HG03025 (cell line): Measurements from ENCODE around the gene TMEM30A.

Source experiments
- ATAC-seq: cut with Tn5 transposase; IDR thresholded peaks from one replicate; pipeline ENCODE4 v1.9.1; 2021; ENCODE audit warnings: mild to moderate bottlenecking, moderate library complexity; ENCODE audit not compliant: unreplicated experiment, low FRiP score

Gene TMEM30A

DNA sequence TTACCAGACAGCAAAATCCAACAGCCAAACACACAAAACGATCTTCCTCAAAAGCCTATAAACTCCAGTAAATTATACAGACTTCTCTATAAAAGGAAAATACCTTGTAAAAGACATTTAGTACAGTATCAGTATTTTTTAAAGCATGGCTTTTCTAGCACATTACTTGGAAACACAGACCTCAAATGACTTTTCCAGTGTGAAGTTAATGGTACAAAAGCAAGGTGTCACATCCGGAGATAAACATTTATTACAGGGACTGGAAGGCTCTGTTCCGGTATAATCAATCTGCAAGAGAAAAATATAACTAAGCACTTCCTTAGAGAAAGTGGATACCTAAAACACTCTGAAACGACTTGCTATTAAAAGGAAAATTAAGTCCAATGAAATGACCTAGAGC lies 17.1 kb downstream of the TMEM30A start:
- no peak for ATAC-seq

DNA sequence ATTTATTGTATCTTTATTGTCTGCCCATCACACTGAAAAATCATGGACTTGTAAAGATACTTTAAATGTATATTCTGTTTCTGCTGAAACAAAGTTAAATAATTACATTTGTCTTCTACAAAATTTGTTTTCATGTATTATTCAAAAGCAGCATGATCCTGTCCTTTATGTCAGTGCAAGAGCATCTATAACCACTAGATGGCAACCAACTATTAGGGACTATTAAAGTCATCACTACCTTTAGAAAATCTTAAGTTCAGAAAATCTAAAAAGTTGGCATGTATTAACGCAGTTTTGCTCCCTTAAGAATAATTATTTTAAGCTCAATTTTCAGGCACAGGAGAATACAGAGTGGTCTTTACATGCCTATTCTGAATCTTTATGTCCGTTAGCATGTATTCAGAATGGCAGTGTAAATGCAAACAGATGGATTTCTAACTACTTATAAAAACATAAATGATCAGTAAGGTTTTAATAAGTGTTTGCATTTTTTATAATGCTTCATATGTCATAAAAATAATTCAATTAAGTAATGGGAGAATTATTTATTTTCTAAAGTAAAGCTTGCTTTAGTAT lies 17.8 kb downstream of the TMEM30A start:
- ATAC-seq = peak; percentile 77

DNA sequence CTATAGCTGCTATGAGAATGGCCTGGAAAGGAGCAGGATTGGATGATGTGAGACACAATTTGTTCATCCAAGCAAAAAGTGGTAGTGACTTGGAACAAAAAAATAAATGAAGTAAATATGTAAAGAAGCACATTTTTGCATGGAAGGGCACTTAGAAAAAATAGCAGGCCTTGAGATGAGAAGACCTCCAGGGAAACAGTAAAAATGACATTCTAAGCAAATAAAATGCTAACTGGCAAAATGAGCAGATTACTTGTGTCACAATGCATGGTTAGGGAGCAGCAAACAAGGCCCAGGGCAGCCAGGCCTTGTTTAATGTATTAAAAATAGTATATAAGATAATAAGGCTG lies 21.2 kb downstream of the TMEM30A start:
- ATAC-seq = no peak

DNA sequence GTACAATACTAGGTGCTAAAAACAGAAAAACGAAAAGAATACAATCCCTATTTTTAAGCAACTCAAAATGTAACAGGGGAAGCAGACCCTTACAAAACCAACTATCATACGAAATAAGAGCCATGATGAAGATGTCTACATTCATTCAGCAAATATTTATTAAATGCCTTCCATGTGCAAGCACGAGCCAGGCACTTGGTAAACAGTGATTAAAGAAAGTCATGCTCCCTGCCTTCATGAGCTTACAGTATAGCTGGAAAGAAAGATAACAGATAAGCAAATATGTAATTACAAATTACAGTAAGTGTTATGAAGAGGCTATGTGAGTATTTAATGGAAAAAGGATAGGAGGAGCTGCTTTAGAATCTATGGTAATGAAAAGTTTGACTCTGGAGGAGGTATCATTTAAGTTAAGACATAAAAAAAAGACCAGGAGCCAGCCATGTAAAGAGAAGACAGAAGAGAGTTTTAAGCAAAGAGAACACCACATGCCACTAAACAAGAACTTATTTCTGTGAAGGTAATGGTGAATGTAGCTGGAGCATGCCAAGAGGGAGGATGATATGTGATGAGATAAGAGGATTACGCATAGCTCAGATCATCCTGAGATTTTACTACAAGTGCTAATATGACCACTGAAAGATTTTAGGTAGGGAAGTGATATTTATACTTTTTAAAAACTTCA lies 21.7 kb downstream of the TMEM30A start:
- no peak for ATAC-seq

DNA sequence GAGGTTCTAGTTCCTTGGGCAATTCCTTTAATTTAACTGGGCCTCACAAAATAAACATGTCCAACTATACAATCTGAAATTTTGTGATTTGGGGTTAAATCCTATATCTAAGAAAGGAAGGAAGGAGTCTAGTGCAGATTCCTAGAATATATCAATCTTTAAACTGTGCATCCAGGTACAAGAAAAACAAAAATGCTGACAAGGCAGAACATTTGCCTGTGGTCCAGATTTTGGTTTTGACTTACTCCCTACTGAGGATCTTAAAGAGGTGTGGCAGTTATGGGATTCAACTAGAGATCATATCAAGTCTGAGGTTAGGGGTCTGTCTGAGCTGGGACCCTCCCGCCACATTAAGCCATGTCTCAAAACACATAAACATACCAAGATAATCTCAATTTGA lies 23.3 kb downstream of the TMEM30A start:
- no peak for ATAC-seq

DNA sequence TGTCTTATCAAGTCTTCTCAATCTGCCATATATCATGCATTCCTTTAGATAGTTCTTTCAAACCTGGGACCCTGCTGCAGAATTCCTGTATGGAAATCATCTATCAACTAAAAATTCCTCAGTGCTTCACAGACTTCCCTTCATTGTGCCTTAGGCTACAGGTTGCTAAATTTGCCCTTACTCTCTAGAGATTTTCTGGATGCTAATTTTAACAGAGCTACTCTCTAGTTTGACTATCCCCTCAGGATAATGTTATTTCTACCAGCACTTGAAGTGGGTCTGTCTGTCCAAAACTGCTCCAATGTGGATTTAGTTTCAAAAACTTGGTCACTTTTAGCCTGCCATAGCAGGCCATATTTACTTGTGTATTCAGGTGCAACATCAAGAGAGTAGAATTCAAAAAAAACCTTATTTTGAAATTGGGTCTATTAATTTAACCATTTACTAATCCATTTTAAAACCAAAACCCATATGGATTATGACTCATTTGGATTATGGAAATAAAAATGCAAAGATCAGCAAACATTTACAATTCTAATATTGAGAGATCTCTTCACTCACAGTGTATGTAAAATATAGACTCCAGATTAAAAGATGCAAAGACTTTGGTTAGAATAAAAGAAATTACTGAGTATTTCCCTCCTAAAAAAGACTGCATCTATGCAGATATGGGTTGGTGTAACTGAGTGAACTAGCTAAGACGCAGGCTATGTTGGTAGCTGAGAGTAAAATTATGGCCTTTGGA lies 27.1 kb downstream of the TMEM30A start:
- no peak for ATAC-seq

DNA sequence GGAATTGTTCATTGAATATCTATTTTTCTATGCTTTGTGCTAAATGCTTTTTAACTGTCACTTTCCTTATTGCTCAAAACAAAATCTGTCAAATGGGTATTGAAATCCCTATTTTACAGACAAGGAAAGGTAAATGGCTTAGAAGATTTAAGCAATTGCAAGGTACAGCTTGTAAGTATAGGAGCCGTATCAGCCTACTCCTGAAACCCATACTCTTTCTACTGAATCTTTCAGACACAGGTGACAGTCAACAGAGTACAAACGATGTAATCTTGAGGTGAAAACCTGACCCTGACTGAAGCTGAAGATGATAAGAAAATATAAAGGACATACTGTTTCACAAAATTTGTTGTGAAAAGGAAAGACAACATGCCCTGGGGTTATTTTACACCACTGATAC lies 34.0 kb downstream of the TMEM30A start:
- no peak for ATAC-seq

DNA sequence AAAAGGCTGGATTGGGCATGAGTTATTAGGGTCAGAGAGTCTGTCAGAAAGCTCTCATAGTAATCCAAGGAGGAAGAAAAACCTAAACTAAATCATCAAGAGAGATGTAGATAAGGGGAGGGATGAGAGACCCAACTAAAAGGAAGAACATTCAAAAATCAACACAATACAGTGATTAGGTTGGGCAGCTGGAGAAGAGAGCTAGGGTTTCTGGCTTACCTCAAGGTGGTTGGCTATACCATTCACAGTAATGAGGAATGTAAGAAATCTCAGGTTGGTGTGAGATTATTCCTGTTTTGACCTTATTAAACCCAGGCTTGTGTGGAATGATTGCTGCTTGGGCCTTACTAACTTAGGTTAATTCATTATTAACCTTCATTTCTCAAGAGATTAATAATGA lies 34.8 kb downstream of the TMEM30A start:
- ATAC-seq = no peak

DNA sequence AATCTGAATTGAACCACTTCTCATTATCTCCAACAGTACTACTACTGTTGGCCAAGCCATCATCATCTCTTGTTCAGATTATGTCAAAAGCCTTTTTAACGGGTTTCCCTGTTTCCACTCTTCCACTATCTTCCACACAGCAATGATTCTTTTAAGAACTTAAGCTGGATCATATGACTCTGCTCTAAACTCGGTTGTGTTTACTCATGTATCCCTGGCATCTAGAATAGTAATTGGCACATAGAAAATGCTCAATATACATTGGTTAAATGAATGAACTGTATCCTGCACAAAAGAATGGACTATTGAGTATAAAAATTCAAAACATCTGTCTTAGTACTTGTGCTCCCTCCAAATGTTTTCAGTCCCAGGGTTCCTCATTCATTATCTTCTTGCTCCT lies 38.2 kb downstream of the TMEM30A start:
- ATAC-seq = no peak

DNA sequence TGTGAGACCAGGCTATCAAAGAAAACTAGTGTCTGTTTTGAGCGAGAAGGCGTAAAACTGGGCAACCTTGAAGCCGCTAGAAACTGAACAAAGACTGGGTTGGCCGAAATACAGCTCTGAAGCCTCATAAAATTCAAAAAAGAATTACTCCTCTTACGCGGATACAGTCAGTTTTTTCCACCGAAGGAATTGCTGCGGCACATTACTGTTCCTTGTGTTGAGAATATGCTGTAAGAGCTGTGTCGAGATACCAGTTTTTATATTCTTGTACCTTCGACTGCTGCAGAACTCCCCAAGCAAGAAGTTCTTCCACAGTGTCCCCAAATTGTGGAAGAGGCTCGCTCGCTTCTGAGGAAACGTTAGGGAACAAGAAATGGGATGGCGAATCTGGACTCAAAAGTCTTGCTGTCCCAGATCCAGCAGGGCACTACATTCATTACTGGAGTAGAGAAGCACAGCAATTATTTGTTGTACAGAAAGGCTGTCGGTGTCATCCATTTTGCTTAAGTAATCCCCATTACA lies 40.5 kb downstream of the TMEM30A start:
- peak; percentile 1 for ATAC-seq

DNA sequence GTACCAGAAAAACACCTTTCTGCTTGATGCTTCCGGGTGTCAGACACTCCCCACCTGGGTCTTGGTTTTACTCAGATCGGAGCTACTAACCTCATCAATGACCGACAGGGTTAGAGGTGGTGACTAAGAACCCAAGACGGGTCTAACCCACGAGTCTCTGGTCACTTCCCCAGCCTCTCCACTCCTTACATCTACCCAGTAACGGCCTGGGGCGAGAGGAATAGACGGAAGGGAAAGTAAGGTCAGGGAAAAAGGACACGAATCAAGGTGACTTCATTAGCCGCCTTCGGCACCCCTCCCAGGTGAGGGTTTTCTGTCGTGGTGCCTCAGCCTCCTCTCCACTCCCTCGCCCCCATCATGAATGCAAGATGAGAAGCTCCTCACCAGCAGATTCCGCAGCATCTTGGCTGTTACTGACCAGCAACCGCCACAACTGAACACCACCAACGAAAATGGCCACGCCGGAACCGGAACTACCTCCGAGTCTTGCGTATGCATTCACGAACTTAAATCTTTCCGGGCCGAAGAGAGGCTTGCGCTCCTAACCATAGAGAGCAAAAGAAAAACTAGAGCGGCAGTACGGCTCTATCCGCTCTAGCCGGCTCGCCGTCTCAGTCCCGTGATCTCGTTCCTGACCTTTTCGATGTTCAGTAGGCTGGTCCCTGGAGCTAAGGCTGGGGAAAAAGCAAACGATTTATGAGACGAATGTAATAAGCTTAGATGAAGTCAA lies 41.1 kb downstream of the TMEM30A start, which contains the start of gene COX7A2:
Gene COX7A2, minus strand, starts transcription at position 469 of the 730 bp plus-strand sequence. Its CDS starts 67 bp downstream, at position 402.
- peak; percentile 97 for ATAC-seq

DNA sequence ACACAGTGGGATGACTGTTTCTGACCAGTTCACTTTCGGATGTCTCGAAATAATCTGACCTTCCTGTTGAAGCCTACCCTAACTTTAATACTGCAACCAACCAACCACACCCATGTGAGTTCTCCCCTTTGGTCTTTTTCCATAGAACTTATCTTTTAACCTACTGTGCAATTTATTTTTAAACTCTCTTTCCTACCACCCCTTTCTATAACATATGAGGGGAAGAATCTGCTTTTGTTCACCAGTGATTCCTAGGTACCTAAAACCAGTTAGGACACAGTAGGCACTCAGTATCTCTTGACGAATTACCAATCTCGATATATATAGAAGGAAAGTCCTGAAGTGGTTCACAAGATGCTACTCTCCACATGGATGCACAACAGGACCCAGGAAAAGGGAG lies 48.0 kb downstream of the TMEM30A start:
- no peak for ATAC-seq

DNA sequence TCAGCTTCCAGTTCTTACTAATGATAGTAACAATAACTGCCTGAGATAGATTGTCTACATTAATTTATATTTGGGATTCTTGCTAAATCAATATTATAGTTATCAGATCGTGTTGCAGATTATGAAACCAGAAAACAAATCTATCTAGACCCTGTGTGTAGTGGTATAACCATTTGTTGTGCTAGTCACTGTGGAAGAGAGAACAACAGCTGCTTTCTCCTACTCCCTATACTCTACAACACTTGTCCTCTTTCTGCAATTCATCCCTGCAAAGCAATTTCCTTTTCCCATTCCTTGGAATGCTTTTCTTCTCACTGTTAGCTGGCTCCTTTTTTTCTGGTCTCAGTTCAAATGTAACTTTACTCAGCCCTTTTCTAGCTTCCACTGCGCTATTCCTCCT lies 49.3 kb downstream of the TMEM30A start:
- no peak for ATAC-seq

DNA sequence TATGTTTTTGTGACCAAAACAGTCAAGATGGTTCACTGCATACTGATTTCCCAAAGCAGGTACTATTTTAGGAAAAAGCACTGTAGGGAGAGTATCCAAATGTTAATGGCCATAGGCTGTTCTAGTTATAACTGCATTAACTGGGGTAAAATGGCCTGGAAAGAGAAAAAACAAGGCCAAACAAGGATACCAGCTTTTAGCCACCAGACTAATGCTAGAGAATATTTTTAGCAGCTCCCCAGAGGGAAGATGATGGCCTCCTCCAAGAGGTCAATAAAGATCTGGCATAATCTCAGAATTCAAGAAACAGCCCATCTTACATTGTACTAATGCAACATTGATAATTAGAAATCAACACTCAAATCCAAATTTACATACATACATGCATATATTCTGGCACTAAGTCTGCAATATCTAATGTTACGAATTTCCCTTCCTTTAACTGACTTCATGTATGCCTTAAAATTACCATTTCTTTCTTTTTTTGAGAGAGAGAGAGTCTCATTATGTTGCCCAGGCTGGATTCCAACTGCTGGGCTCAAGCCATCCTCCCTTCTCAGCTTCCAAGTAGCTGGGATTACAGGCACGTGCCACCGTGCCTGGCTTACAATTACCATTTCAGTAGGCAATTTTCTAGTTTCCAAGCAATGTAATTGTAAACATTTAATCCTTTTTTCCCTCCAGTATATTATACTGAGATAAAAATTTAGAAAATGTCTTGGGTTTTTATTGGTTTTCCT lies 50.3 kb downstream of the TMEM30A start:
- no peak for ATAC-seq

DNA sequence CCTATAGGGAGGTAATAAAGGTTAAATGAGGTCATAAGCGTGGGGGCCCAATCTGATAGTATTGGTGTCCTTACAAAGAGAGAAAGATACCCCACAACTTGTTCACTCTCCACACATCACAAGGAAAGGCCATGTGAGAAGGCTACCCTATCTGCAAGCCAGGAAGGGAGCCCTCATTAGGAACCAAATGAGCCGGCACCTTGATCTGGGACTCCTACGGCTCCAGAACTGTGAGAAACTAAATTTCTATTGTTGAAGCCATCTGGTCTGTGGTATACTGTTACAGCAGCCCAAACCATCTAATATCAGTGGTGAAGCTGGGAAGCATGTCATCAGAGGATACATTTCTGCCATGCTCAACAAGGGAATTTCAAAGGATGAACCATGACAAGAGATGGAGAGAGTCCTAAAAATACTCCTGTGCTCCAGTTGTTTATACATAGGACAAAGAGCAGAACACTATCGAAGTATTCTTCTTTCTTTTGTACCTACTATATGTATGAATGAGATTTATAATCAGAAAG lies 51.4 kb downstream of the TMEM30A start:
- ATAC-seq = no peak

DNA sequence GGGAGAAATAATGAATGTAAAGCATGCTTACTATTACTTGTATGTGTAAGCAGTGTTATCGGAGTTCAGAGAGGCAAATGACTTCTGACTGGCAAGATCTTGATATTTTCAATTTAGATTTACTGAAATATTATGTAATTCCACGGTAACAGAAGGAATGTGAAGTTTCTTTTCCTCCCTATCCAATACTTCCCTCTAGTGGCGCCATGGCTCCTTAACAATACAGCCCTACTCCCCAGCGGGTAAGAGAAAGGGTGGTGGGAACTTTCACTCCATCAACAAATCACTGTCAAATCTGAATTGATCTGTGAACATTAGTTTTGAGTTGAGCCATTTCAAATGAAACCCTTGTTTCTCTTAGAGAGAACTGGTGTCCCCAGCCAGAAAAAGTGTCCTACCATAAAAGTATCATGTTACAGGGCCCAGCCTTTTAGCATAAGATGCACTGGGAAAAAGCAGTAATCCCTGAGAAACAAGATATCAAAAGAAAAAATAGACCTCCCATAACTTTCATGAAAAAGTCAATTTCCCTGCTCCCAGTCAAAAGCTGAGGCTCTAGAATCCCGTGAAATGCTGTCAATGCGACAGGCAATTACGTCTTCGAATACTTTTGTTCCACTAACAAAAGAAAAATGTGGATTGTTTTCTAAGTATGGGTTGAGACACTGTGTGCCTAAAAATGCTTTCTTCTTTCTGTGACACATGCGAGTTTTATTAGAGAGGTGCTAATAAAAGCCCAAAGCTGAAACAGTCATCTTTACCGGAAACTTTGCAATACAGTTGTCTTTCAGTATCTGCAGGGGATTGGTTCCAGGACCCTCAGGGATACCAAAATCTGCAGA lies 53.9 kb downstream of the TMEM30A start:
- ATAC-seq = no peak

DNA sequence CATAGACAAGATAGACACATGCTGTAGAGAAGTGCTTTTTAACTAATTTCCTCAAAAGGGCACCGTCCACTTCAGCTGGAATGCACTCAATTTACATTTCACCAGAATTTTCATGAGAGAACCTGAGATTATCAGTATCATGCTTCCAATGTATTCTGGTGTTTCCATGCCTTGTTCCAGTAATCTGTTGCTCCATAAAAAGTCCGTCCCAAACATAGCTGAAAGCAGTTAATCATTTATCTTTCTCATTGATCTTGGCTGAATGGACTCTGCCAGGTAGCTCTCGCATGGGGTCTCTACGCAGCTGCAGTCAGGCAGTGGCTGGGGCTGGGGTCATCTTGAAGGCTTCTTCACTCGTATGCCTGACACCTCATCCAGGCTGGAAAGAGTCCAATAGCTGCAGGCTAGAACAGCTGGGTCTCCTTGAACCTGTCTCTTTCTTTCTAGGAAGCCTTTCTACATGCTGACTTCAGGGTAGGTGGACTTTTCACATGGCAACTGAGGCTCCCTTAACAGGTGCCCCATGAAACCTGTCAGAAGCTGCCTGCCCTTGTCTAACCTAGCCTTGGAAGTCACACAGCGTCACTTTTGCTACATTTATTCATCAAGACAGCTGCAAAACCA lies 60.2 kb downstream of the TMEM30A start:
- ATAC-seq = no peak

DNA sequence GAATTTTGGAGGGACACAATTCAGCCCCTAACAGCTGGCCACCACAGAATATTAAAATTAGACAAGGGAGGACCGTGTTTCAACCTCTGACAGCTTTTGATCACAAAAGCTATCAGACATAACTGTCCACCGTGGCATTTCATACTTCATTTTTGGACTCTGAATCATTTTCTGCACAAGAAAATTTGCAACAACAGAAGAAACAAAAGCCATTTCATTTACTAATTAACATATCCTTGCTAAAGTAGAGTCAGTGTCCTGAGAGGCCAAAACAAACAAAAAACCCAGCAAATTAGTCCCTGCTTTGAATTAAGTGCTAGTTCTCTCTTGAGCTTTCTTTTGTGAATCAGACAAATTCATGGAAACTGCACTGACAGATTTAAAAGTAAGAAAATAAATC lies 61.2 kb downstream of the TMEM30A start:
- no peak for ATAC-seq

DNA sequence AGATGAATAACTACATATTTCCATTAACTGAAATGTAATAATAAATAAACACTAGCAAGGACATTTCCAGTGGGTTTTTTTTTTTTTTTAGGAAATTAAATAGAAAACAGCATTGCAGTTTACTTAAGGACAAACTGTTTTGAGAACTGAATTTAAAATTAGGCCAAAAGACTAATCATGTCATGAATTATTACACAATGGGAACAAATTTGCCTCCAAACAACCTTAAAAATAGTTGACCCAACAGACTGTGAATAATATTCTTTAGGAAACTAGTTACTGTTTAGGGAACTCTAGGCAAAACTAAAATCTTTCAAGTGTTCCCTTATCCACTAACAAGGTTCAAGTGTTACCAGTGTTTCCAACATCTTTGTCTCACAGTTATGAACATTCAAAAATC lies 62.3 kb downstream of the TMEM30A start:
- ATAC-seq = no peak
